HFF-Myc (cell line): ENCODE results near the gene PCDHA1.

ENCODE experiments used
- DNase-seq: peaks from one replicate; pipeline ENCODE4 v3.0.0-alpha.2; 2011; ENCODE audit warnings: low read depth; ENCODE audit errors: extremely low read depth
- H3K4me3 ChIP-seq: replicated peaks from 2 replicates; pipeline ENCODE4 v1.5.1; 2011; ENCODE audit warnings: low read depth, mild to moderate bottlenecking, control low read depth, low read length
- CTCF ChIP-seq: IDR thresholded peaks from 2 replicates; pipeline ENCODE4 v1.5.1; 2012; ENCODE audit warnings: mild to moderate bottlenecking, low read depth, low read length, control low read depth; ENCODE audit errors: missing control alignments

PCDHA1 gene

GRCh38 chr5:140883373-140883772 lies 97.4 kb downstream of the PCDHA1 start:
- DNase-seq, result no peak
- H3K4me3 ChIP-seq, result no peak overlapping the region
- no peak for TF ChIP-seq CTCF

- no peak for DNase-seq
- H3K4me3 ChIP-seq, result no peak overlapping the region
- no peak for TF ChIP-seq CTCF
Observed at GRCh38 chr5:140883927-140884697, 98.2 kb downstream of the PCDHA1 start.

GRCh38 chr5:140916325-140916724 lies 130.4 kb downstream of the PCDHA1 start:
- TF ChIP-seq CTCF, result no peak
- no peak for DNase-seq
- H3K4me3 ChIP-seq, result no peak overlapping the region

GRCh38 chr5:140923601-140924000 lies 137.7 kb downstream of the PCDHA1 start:
- DNase-seq, result no peak
- no peak for TF ChIP-seq CTCF

GRCh38 chr5:140925806-140926442 lies 140.0 kb downstream of the PCDHA1 start, which contains the start of gene PCDHAC1:
PCDHAC1 (plus strand) TSS chr5:140926299; CDS start chr5:140926893, 594 bp downstream.
- no peak for DNase-seq
- 0 out of 2 replicates have a peak within 1 kb of the TSS, but pooled peaks have one; percentile 4 for H3K4me3 ChIP-seq
- TF ChIP-seq CTCF, result no peak

More at GRCh38 chr5:140923601-140924000, 137.7 kb downstream of the PCDHA1 start:
- no peak overlapping the region for H3K4me3 ChIP-seq

- peak; percentile 1 for DNase-seq
- peak; percentile 61 for TF ChIP-seq CTCF
- 0 out of 2 replicates have a peak overlapping the region, but pooled peaks have one; percentile 4 for H3K4me3 ChIP-seq
Observed at GRCh38 chr5:140926443-140927227, 140.7 kb downstream of the PCDHA1 start.
